Amygdala (tissue), 56 donors: ENCODE results near the gene PPM1M.

Source experiments
- DNase-seq, 56 donors: peaks; one replicate each; lab custom pipeline; 2025; lab: John Stamatoyannopoulos, UW

Gene PPM1M

DNA sequence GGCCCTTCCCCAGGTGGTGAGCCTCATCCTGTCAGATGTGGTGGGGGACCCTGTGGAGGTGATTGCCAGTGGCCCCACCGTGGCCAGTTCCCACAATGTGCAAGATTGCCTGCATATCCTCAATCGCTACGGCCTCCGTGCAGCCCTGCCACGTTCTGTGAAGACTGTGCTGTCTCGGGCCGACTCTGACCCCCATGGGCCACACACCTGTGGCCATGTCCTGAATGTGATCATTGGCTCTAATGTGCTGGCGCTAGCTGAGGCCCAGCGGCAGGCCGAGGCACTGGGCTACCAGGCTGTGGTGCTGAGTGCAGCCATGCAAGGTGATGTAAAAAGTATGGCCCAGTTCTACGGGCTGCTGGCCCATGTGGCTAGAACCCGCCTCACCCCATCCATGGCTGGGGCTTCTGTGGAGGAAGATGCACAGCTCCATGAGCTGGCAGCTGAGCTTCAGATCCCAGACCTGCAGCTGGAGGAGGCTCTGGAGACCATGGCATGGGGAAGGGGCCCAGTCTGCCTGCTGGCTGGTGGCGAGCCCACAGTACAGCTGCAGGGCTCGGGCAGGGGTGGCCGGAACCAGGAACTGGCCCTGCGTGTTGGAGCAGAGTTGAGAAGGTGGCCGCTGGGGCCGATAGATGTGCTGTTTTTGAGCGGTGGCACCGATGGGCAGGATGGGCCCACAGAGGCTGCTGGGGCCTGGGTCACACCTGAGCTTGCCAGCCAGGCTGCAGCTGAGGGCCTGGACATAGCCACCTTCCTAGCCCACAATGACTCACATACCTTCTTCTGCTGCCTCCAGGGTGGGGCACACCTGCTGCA, 46.9 kb downstream of the PPM1M start:
- no peak for DNase-seq

DNA sequence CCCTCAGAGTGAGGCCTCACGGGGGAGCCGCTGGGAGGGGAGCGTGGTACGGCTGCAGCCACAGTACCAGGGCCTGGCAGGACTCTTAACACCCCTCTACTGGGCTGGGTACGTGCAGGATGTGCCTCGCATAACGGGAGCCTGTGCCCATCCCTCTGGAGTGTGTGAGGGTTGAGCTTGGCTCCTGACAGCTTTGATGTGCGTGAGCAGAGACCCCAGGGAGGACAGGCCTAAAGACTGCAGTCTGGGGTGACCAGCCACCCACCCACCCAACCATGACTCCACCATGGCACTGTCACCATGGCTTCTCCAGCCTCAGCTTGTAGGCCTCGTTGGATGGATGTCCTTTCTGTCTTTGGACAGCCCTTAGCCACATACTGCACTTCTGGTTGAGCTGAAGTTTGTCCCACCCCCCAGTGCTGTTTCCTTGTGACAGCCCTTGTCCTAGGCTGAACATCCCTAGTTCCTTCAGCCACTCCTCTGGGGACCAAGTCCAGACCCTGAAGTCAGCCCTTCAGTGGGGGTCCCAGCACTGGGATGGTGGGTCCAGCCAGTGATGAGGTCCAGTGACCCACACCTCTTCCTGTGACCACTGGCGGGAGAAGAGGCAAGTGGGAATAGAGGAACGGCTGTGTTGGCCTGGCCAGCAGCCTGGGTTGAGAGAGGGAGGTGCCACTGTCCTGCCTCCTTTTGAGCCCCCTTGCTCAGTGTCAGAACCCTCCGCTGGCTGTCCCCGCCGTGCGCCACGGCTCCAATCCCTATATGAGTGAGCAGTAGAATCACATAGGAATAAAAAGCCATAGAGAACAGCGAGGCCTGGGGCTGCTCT, 48.1 kb downstream of the PPM1M start:
- DNase-seq: no peak

DNA sequence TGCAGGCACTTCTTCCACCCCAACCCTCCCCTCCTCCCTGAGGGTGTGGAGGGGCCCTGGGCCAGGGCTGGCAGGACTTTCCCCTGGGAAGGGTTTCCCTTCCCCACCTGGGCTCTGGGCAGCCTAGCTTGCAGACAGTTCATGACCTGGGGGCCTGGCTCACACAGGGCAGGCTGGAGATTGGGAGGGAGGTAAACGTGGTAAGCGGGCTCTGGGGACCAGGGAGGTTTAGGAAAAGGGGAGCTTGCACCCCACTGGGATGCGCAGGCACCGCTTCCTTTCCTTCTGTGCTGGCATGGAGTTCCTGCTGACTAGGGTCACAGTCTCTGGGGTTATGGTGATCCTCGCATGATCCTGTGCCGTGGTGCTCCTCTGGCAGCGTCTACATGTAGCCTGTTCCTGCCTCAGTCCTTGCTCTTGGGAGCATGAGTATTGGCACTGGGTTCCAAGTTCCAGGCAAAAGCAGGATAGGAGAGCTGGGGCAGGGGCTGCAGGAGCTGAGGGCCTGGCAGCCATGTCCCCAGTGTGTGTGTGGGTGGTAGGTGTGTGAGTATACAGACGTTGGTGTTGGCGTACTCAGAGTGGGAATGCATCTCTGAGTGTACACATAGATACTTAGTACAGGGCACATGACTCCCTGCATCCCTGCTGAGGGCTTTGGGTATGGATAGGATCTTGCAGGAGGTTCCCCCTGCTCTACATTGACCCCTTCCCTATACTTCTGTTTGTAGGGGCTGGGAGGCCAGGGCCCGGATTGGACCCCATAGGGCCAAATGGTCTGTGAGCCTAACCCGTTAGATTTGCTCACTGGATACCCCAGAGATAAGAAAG, 49.0 kb downstream of the PPM1M start:
- DNase-seq: no peak

DNA sequence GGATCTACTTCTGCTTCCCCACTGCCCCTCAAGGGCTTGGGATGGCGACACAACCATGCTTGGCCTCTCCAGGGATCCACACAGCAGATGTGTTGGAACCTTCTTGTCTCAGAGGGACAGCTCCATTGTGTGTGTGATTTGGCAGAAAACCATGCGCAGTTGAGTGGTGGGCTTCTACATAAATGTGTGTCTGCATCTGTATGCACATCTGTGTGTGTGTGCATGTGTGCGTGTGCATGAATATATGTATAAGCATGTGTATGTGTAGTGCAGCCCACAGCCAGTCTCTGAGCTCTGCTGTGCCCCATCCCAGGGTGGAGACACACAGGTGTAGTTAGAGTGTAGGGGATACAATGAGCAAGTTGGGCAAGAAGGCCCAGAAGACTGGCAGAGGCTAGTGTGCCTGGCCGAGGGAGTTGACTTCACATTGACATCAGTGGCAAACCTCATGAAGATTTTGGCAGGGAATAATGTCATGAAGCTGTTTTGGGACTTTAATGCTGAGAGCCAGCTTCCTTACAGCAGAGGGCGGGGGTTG, 50.2 kb downstream of the PPM1M start:
- DNase-seq: no peak

DNA sequence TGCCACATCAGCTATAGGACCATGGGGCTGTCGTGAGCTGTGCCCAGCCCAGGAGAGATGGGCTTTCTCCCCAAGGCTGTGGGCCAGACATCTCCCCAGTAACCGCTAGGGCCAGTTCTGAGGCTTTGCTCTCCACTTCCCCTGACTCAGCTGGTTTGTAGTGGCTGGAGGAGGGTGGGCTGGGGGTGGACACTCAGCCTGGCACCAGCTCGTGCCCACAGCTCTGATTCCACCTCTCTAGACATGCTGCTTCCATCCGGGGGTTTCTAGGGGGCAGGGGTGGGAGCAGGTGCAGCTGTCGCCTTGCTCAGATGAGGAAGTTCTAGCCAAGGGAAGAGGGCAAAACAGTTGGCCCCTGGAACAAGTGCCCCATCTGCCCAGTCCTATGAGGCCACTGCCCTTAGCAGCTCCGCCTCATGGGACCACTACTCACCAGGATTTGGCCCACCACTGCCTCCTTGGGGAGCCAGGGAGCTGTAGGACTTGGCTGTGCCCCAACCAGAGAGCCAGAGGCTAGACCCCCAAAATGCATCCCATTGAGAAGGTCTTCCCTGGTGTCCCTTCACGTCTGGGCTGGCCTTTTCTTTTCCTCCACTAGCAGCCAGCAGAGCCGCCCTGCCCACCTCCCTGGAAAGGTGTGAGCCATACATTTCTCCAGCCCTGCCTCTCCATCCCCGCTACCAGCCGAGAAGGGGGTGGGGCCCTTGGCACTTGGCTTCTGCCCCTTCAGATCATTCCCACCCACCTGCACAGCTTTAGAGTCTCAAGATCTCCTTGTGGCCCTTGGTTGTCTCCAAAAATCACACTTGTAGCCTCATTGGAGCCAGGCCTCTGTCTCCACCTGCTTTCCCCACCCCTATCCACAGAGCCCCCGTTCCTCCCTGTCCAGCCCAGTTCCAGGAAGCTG, 51.9 kb downstream of the PPM1M start:
- DNase-seq: no peak

DNA sequence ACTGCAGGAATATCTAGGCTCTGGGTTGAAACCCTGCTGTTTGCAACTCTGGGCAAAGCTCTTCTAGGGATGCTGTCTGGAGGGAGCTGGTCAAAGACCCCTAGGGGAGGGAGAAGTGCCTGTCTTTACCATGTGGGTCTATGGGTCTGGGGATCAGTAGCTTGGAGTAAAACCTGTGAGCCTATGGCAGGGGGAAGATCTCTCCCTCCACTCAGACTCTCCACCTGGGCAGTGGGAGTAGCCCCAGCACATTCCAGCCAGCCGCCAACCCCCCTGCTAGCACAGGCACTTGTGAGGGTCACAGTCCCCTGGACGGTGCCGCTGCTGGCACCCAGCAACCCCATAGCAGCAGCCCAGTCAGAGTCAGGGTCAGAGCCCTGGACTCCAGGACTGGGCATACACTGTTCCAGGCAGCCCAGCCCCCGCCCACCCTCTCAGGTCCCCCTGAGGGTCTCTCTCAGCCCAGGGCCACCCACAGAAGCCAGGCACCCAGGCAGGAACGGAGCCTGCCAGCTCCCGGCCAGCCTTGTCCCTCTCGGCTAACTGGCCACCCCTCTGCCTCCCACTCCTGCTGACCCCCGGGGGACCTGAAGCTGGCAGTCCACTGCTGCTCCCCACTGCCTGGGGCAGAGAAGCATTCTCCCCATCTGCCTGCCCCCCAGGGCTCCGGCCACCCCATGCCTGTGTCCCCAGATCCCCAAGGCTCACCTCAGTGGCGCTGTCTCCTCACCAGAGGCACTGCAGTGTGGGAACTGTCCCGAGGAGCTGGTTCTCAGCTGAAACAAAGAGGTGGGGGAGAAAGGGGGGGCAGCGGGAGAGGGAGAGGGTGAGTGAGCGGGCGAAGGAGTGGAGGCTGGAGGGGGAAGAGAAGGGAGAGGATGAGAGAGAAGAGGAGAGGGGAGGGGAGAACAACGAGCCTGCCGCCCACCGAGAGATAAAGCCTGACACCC, 52.9 kb downstream of the PPM1M start:
- peak in 1 of 56 donors; percentile 17 for DNase-seq

DNA sequence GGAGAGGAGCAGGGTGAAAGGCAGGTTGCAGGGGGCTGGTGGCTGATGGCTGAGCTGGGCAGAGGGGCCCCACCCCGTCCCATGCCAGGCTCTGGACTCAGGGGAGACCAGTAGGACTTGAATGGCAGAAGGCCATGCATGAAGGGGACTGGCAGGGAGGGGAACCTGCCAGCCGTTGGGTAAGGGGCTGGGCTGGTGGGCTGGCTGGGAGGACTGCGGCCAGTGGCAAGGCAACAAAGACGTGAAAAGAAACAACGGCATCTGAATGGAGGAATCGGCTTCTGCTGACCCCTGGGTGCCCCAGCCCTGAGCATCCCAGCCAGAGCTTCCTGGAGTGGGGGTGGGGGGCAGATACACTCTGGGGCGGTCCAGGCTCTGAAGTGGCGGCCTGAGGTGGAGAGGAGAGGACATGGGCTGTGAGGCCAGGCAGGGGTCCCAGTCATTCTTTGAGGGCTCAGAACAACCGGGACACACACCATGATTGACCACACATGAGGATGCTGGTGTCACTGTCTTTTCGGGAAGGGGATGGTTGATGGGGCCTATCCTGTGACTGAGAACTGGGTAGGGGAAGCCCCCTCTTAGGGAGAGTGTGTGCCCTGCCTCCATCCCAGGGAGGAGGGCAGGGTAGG, 53.8 kb downstream of the PPM1M start:
- DNase-seq: no peak
